Left renal pelvis (tissue), 4 donors: ENCODE measurements around the gene NEK1. TPM values are rescaled to one million over a fixed set of nuclear protein-coding genes. Genes with fewer than 3 reads are reported as not detected.
A peak's percentile ranks its signal among the peaks of the same experiment; 100 is the strongest.
"Not testable (repeated sequence)": the region's sequence is repeated elsewhere in the genome, so short reads cannot be mapped to it uniquely, and the experiment has no call there.

Experiments
- DNase-seq, 4 donors: peaks; one replicate each; pipeline ENCODE4 v3.0.0-alpha.2; 2013; ENCODE audit warnings: low read depth in 4 of 4, low spot score in 3 of 4
- polyA plus RNA-seq, 4 donors: library from polyadenylated mRNA; unstranded; fragments of 120-200 nt; gene quantifications; one replicate each; pipeline ENCODE4 v1.2.1, GENCODE V29; 2013; ENCODE audit not compliant: insufficient read length in 4 of 4

The NEK1 gene
- polyA plus RNA-seq, 4 donors: 20.0 to 27.4 (median 26.5) TPM

DNA sequence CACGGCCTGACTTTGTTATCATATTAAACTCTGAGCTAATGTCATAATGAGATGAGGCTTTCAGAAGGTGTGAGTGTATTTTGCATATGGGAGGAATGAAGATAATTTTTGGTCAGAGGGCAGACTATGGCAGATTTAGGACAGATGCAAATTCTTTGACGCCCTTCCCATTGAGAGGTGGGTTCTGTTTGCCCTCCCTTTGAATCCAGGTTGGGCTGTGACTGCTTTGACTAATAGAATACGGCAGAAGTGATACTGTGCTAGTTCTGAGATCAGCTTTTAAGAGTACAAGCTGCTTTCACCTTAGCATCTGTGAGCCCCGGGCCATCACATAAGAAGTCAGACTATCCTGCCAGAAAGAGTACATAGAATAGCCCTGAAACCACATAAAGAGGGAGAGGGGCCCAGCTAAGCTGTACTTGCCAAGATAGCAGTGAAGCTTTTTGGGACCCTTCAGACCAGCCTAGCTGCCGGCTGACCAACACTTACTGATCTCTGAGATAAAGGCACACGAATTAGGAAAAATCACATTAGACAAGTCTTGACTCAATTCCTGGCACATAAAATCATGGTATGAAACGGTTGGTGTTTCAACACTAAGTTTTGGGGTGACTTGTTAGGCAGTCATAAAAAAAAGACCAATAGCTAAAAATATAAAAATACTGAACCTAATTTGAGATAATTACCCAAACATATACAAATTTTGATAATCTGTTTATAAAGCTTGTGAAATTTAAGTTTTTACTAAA, 174.9 kb downstream of the NEK1 start:
- DNase-seq: no peak

DNA sequence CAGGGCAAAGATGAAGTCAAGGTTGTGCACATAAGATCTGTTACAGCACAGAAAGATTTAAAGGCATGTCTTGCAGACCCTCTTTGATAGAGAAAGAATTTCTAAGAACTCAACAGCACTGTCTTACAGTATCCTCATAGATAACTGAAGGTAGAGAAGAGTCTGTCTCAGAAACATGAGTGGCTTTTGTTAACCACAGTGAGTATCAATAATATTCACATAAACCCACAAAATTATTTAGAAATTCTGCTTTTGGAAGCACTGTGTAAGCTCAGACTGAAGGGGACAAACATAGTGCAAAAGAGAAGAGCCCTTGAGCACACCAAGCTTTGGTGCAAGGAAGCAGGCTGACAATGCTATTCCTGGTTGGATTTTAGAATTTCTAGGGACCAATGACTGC, 175.6 kb downstream of the NEK1 start:
- no peak for DNase-seq

DNA sequence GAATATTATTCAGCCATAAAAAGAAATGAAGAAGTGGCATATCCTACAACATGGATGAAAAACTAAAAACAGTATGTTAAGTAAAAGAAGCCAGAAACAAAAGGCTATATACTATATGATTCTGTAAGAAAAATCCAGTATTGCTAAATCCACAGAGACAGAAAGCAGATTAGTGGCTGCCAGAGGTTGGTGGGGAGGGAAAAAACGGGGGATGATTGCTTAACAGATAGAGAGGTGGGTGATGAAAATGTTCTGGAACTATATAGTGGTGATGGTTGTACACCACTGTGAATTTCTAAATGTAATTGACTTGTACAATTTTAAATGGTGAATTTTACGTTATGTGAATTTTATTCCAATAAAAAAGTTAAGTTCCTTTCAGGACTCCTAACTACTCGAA, 184.0 kb downstream of the NEK1 start:
- DNase-seq: no peak

DNA sequence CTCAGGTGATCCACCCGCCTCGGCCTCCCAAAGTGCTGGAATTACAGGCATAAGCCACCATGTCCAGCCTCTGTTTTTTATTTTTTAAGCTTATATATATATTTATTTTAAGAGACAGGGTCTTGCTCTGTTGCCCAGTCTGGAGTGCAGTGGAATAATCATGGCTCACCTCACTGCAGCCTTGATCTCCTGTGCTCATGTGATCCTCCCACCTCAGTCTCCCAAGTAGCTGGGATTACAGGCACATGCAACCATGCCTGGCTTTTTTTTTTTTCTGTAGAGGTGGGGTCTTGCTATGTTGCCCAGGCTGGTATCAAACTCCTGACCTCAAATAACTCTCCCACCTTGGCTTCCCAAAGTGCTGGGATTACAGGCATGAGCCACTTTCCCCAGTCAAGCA, 184.7 kb downstream of the NEK1 start:
- DNase-seq: not testable (repeated sequence)

DNA sequence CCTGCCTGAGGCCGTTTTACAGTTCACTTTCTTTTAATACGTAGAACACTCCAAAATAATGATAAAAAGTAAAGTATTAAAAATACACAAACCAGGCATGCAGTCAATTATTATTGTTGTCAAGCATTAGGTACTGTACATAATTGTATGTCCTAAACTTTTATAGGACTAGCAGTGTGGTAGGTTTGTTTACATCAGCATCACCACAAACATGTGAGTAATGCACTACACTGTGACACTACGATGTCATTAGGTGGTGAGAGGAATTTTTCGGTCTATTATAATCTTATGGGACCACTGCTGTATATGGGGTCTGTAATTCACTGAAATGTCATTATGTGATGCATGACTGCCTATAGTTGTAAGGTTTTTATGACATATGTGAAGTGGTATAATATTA, 192.1 kb downstream of the NEK1 start:
- DNase-seq: no peak

DNA sequence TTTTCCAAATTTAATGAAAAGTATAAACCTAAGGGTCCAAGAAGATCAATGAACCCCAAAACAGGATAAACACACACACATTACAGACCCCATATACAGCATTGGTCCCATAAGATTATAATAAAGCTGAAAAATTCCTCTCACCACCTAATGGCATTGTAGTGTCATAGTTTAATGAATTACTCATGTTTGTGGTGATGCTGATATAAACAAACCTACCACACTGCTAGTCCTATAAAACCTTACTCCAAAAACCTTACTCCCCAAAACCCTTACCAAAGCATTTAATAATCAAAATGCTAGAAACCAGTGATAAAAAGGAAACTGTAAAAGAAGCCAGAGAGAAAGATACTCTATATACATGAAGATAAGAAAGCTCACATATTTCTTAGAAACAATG, 193.5 kb downstream of the NEK1 start:
- DNase-seq: no peak

DNA sequence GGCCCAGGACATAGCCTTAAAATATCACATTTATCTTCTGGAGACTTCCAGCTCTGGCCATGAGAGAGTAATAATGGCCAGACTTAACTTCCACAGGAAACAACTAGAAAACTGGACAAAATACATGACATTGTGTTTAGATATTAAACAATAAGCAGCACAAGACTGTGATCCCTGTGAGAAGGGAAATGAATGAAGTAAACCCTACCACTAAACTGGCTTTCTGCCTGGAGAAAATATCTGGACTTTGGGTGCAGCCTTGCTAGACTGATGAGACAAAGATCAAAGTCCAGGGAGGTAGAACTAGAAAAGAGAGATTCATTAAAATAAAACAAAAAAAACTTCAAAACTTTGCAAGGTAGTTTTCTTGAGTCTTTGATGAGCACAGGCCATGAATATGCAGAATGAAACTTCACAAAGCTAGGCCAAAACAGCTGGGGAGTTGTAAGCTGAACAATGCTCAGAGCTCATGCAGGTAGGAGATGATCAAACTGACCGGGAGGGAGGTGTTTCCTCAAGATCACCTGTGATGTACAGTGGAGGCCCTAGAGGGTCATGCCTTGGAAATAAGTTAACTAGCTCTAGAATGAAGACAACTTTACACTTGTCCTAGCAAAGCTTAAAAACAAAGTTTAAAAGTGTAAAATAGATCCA, 194.6 kb downstream of the NEK1 start:
- DNase-seq: no peak

DNA sequence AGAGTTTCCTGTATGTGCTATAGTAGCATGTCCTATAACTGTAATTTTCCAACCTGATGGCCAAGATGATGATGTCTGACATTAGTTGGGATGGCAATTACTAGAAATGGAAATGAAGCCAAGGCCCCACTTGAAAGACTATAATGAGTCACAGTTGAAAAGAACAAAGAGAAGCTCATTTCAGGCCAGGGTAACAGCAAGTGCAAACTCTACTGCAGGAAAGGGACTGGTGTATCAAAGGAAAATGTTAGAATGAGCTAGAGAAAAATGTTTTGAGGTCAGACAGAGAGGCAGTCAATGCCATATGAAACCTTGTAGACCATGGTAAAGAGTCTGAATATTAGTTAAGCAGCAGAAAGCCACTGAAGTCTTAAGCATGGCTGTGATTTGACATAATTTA, 195.4 kb downstream of the NEK1 start:
- no peak for DNase-seq

DNA sequence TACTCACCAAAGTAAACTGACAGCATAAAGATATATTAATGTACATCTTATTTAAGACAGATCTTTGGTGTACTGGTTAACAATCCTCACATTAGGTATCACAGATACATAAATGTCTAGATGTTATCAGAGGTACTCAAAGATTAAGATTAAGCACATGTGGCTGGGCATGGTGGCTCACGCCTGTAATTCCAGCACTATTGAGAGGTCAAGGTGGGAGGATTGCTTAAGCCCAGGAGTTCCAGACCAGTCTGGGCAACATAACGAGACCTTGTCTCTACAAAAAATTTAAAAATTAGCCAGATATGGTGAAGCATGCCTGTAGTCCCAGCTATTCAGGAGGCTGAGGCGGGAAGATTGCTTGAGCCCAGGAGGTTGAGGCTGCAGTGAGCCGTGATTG, 195.9 kb downstream of the NEK1 start:
- DNase-seq: no peak

DNA sequence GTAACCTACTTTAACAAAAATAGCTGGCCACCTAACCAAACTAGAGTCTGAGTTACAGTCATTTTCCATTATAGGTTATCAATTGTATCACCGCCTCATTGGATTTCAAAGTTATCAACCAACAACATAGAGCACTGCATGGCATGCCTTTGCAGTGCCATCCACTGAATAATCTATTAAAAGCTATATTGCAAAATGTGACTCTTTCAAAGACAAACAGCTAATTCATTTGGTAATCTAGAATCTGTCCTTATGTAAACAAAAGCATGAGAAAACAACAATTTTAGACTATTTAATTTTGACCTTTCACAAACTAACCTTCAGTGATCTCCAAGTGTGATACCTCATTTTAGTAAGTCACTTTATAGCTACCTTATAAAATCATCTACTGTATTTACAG, 197.5 kb downstream of the NEK1 start:
- DNase-seq: no peak

DNA sequence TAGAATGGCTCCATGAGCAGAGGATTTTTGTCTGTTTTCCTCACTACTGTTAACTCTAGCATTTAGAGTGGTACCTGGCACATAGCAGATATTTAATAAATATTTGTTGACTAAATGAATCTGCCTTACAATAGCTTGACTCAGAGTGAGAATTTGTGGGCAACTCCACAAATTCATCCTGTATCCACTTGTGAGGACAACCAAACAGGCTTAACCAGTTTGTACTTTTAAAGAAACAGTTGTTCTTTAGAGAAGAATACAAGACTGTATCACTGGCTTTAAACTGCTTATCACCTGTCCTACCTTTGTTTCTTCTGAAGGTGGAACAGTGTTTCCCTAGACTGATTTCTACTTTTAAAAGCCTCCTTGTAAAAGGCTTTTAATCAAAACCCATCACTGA, 200.3 kb downstream of the NEK1 start:
- DNase-seq: no peak

DNA sequence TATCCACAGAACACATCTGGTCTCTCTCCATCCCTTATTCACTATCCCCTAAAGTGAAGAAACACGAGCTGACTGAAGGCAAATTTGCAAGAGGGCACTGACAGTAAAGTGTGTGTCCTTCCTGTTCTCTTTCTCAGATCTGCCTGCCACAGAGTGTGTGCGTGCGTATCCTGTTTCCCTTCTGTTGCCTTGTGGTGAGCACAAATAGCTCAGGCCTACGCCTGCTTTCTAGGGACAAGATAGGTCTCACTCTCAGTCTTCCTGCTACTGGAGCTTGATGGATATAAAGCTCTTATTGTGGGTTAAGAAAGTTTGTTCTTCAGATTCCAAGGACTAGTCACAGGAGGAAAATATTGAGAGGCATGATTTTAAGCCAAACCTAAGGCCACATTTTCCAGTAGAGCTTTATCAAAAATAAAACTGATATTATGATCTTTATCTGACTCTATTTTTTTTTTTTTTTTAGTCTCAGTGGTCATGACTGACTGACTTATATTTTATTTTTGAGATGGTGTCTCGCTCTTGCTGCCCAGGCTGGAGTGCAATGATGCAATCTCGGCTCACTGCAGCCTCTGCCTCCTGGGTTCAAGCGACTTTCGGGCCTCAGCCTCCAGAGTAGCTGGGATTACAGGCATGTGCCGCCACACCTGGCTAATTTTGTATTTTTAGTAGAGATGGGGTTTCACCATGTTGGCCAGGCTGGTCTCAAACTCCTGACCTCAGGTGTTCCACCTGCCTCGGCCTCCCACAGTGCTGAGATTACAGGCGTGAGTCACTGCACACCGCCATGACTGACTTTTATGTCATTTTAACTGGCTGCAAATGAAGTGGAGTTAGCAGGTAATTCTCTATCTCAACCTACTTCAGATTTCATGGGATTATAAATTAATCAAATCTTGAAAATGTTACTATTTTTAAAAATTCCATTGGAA, 201.3 kb downstream of the NEK1 start:
- DNase-seq: peak in 2 of 4 donors; percentile 6 to 41

DNA sequence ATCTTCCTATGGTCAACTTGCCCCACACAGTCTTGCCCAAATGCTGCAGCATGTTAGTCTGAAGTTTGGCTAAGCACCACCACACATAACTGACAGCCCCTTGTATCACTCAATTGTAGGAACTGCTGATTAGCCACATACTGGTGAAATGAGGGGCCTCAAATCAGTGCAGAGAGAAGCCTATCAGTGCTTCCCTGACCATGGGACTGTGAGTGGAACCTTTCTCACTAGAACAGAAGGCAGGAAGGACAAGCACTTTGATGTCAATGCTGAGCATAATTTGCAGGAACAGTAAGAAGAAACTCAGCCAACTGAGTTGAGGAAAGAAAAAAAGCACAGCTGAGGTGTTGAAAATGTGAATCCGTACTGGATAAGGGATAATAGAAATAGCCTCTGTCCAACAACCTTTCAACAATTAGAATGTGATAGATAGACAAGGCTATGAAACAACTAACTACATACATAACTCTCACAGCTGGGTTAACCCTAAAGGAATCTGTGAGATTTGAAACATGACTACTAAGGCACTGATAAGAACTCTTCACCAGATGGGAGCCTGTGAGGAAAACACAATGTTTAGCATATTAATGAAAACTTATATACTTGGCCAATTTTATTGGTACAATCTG, 205.1 kb downstream of the NEK1 start:
- DNase-seq: no peak

DNA sequence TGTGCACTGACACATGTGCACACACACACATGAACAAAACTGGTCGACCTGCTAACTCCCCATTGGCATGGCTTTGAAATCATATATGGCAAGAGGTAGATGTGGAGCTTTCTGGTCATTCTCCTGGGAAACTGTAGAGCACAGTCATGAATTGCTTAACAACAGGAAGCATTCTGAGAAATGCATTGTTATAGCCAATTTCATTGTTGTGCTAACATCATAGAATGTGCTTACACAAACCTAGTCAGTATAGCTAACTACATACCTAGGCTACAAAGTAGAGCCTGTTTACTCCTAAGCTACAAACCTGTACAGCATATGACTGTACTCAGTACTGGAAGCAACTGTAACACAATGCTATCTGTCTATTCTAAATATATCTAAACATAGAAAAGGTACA, 207.4 kb downstream of the NEK1 start:
- no peak for DNase-seq

DNA sequence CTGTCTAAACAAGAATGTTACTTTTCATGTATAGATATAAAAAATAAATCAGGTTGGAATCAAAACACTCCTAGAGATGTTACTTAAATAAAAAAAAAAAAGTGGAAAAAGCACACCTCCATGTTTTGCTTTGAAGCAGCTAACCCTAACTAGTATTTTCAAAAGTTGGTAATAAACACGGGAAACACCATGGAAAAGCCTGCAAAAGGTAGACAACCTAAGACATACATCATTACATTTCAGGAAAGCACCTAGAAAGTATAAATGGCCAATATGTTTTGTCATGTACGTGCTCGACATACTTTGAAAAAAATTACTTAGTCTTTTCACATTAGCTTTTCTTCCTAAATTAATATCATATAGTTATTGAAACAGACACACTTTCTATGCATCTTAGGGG, 211.6 kb downstream of the NEK1 start:
- DNase-seq: no peak

DNA sequence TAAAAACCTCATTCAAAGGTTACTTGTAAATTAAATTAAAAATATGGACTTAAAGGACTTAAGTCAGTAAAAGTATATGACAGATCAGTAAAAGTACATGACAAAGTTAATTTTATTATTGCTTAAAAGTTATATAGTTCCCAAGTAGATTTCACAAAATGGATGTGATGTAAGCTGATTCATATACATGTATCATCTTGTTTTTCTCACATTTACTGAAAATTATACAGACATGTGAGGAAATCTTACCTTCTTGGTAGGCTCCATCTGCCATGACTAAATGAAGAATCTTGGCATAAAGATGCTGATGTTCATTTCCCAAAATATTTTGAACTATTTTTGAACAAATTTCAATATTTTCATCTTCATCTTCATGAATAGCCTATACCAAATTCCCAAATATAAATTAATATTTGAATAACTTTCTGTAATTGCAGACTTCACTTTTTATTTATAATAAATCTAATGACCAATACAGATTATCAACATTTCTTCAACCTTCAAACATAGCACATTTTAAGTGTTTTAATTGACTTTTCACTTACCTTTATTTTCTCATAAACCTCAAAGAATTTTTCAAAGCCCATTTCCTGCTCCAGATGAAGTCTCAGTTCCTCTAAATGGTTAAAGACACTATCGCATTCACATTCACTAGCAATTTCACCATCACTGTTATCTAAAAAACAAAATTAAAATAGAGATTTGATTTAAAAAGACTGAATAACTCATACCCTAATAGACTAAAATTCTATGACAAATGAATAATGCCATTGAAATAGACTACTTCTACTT, 212.2 kb downstream of the NEK1 start:
- no peak for DNase-seq

DNA sequence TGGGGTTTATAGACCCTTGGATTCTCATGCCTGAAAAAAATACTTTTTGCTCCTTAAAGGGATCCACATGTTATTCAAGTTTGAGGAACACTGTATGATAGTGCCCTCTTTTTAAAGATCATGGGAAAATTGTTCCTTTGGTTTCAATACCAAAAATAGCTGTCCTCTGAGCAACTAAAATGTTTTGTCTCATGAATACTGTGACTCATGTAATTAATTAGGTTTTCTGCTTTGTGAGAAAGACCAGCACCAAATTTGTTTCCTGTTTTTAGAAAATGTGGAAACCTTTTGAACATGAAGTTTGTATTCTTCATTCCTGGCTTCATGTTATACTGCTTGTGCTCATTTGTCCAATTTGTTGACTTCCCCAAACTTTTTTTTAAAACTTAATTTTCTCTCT, 214.1 kb downstream of the NEK1 start:
- DNase-seq: no peak

DNA sequence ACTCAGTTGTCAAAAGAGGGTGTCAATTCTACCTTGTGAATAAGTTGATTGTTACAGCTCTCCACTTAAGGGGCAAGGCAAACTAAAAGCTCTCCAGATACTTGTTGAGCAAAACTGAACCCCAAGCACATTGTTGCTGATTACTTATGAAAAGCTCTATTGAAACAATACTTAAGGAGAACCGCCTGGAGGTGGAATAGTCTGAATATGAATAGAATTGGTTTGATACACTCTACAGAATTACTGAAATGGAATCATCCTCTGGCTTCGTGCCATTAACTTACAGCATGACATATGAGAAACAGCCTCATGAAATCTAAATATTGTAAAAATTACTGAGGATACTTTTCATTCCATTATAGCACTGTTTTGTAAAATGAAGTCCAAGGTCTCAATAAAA, 214.6 kb downstream of the NEK1 start:
- no peak for DNase-seq

DNA sequence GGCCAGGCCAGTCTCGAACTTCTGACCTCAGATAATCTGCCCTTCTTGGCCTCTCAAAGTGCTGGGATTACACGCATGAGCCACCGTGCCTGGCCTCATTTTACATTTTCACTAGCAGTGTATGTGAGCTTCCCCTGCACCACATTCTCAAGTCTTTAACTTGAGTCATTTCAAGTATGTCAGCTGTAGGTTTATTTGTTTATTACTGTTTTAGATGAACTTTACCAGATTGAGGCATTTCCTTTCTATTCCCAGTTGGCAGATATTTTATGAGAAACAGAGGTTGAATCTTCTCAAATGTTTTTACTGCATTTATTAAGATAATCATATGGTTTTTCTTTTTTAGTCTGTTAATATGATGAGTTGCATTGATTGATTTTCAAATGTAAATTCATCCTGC, 227.0 kb downstream of the NEK1 start:
- DNase-seq: no peak

DNA sequence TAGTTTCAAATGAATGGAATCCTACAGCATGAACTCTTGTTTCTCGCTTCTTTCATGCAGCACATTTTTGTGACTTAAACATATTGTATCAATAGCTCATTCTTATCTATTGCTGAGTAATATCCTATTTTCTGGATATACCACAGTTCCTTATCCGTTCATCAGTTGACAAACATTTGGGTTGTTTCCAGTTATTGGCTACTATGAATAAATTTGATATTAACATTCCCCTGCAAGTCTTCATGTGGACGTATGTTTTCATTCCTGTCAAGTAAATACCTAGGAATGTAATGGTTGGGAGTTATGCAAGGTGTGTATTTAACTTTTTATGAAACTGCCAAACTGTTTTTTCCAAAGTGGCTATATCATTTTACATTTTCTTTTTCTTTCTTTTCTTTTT, 227.6 kb downstream of the NEK1 start:
- no peak for DNase-seq
